AG10803 (cell line): Measurements from ENCODE around the gene SNX25.

Experiments
- DNase-seq: peaks from one replicate; pipeline ENCODE4 v3.0.0; 2010; ENCODE audit warnings: low read depth
- H3K4me3 ChIP-seq: 2 replicates; pipeline ENCODE4 v1.5.1; 2011; ENCODE audit warnings: mild to moderate bottlenecking, low read length, control low read depth
- CTCF ChIP-seq: conservative IDR thresholded peaks from 2 replicates; pipeline ENCODE4 v1.5.1; 2011; ENCODE audit warnings: mild to moderate bottlenecking, low read length, control low read depth, inconsistent platforms

The SNX25 gene

GRCh38 chr4:185290018-185290607, 80.7 kb downstream of the SNX25 start:
- no peak for TF ChIP-seq CTCF
- no peak for DNase-seq

GRCh38 chr4:185290656-185291055, 81.3 kb downstream of the SNX25 start:
- H3K4me3 ChIP-seq: no peak overlapping the region
- DNase-seq: no peak
- no peak for TF ChIP-seq CTCF

More at GRCh38 chr4:185290018-185290607, 80.7 kb downstream of the SNX25 start:
- H3K4me3 ChIP-seq: no peak overlapping the region

GRCh38 chr4:185293202-185293601, 83.8 kb downstream of the SNX25 start:
- no peak for DNase-seq
- TF ChIP-seq CTCF: no peak
- no peak overlapping the region for H3K4me3 ChIP-seq

GRCh38 chr4:185296665-185297460, 87.5 kb downstream of the SNX25 start:
- DNase-seq: no peak
- TF ChIP-seq CTCF: no peak
- H3K4me3 ChIP-seq: no peak overlapping the region

- no peak overlapping the region for H3K4me3 ChIP-seq
- no peak for TF ChIP-seq CTCF
- DNase-seq: no peak
Observed at GRCh38 chr4:185298728-185299430, 89.5 kb downstream of the SNX25 start.

GRCh38 chr4:185304541-185304940, 95.1 kb downstream of the SNX25 start:
- H3K4me3 ChIP-seq: no peak overlapping the region
- DNase-seq: peak; percentile 33
- TF ChIP-seq CTCF: no peak
